Measurements from ENCODE around the gene PGBD2. TPM values are rescaled to one million over a fixed set of nuclear protein-coding genes. Genes with fewer than 3 reads are reported as not detected.

The PGBD2 gene
- total and polyA plus RNA-seq, 2 of the 13 experiments (the other 11 are each of a cell fraction or from before 2014, with no cell fraction given) = 6.0 to 7.4 TPM

DNA sequence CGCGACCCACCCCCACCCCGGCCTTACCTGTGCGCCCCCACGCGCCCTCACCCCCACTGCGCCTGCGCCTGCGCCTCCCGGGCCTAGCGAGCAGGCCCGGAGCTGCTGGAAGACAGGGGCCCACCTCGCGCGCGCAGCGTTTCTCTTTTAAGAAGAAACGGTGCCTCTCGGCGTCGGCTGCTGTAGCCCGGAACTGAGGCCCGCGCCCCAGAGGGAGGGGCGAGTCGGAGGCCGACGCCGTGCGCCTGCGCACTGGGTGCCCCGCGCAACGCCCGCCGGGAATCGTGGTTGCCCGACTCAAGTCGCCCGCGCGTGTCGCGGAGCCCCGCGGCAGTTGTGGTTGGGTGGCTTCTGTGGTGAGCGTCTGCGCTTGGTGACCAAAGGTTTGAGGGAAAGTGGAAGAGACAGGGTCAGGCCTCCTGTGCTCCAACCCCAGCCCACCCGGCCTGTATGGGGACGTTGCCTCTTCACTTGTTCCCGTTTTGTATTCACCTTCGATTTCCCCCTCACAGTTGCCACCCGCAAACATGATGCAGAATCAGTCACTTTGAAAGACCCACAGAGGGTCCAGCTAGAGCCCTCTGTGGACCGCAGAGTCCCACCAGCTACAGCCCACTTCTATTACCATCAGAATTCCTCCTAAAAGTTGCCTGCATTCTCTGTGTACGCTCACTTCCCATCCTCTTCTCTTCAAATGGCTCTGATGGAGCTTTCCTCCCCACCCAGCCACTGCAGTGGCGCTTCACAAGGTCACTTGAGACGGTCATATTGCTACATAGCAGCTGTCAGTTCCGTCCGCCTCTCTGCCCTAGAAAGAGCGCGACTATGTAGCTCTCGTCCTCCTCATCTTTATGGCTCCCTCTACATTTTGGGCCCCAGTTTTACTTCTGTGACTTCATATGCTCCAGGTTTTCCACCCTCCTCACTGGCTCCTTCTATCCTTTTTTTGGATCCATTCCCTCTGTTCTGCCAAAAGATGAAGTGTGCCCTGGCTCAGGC is 46.8 kb upstream of the PGBD2 start, which contains the start of gene ZNF692 (continued):
- TF ChIP-seq, protein P1, sequence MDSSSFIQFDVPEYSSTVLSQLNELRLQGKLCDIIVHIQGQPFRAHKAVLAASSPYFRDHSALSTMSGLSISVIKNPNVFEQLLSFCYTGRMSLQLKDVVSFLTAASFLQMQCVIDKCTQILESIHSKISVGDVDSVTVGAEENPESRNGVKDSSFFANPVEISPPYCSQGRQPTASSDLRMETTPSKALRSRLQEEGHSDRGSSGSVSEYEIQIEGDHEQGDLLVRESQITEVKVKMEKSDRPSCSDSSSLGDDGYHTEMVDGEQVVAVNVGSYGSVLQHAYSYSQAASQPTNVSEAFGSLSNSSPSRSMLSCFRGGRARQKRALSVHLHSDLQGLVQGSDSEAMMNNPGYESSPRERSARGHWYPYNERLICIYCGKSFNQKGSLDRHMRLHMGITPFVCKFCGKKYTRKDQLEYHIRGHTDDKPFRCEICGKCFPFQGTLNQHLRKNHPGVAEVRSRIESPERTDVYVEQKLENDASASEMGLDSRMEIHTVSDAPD (CRISPR knock-in tag; IDR thresholded peaks at IDR 0.05) = peak; percentile 32; the same call in 1 of the 2 replicates
- TF ChIP-seq ZMYM4 (CRISPR knock-in tag; IDR thresholded peaks at IDR 0.05) (peak; percentile 66; the same call in 1 of the 2 replicates), NFE2L1 (CRISPR knock-in tag; IDR thresholded peaks at IDR 0.05; ENCODE audit: borderline replicate concordance) (0 out of 2 replicates have a peak, but pooled peaks have one; percentile 28), MED8 (CRISPR knock-in tag; IDR thresholded peaks at IDR 0.05; ENCODE audit: insufficient replicate concordance) (peak; percentile 56), ZNF652 (CRISPR knock-in tag; IDR thresholded peaks at IDR 0.05; ENCODE audit: borderline replicate concordance, low read depth) (no peak), TAF15 (IDR thresholded peaks at IDR 0.05; ENCODE audit: low read depth, low read length, poor library complexity, severe bottlenecking) (peak; percentile 71), ZNF160 (CRISPR knock-in tag; IDR thresholded peaks at IDR 0.05) (no peak; the same call in 1 of the 2 replicates), SP5 (CRISPR knock-in tag; IDR thresholded peaks at IDR 0.05; ENCODE audit: borderline replicate concordance, low read depth) (no peak), BRCA1 (CRISPR knock-in tag; IDR thresholded peaks at IDR 0.05) (peak; percentile 89; the same call in 1 of the 2 replicates), KAT8 (CRISPR knock-in tag; IDR thresholded peaks at IDR 0.05) (peak; percentile 88), KDM3A (CRISPR knock-in tag; IDR thresholded peaks at IDR 0.05; ENCODE audit: low read depth) (no peak), ZNF577 (CRISPR knock-in tag; IDR thresholded peaks at IDR 0.05; ENCODE audit: borderline replicate concordance, low read depth) (no peak), HHEX (CRISPR knock-in tag; IDR thresholded peaks at IDR 0.05) (no peak), ZNF234 (CRISPR knock-in tag; conservative IDR thresholded peaks at IDR 0.05) (no peak), THAP11 (CRISPR knock-in tag; IDR thresholded peaks at IDR 0.05) (peak; percentile 88), ARNTL (CRISPR knock-in tag; IDR thresholded peaks at IDR 0.05) (no peak; the same call in 1 of the 2 replicates)
- TF ChIP-seq, protein P2, sequence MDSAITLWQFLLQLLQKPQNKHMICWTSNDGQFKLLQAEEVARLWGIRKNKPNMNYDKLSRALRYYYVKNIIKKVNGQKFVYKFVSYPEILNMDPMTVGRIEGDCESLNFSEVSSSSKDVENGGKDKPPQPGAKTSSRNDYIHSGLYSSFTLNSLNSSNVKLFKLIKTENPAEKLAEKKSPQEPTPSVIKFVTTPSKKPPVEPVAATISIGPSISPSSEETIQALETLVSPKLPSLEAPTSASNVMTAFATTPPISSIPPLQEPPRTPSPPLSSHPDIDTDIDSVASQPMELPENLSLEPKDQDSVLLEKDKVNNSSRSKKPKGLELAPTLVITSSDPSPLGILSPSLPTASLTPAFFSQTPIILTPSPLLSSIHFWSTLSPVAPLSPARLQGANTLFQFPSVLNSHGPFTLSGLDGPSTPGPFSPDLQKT (CRISPR knock-in tag; IDR thresholded peaks at IDR 0.05; ENCODE audit: borderline replicate concordance) = no peak
- TF ChIP-seq, protein P3, sequence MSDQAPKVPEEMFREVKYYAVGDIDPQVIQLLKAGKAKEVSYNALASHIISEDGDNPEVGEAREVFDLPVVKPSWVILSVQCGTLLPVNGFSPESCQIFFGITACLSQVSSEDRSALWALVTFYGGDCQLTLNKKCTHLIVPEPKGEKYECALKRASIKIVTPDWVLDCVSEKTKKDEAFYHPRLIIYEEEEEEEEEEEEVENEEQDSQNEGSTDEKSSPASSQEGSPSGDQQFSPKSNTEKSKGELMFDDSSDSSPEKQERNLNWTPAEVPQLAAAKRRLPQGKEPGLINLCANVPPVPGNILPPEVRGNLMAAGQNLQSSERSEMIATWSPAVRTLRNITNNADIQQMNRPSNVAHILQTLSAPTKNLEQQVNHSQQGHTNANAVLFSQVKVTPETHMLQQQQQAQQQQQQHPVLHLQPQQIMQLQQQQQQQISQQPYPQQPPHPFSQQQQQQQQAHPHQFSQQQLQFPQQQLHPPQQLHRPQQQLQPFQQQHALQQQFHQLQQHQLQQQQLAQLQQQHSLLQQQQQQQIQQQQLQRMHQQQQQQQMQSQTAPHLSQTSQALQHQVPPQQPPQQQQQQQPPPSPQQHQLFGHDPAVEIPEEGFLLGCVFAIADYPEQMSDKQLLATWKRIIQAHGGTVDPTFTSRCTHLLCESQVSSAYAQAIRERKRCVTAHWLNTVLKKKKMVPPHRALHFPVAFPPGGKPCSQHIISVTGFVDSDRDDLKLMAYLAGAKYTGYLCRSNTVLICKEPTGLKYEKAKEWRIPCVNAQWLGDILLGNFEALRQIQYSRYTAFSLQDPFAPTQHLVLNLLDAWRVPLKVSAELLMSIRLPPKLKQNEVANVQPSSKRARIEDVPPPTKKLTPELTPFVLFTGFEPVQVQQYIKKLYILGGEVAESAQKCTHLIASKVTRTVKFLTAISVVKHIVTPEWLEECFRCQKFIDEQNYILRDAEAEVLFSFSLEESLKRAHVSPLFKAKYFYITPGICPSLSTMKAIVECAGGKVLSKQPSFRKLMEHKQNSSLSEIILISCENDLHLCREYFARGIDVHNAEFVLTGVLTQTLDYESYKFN (CRISPR knock-in tag; conservative IDR thresholded peaks at IDR 0.05) = 0 out of 2 replicates have a peak, but pooled peaks have one; percentile 27
- TF ChIP-seq, protein P4, sequence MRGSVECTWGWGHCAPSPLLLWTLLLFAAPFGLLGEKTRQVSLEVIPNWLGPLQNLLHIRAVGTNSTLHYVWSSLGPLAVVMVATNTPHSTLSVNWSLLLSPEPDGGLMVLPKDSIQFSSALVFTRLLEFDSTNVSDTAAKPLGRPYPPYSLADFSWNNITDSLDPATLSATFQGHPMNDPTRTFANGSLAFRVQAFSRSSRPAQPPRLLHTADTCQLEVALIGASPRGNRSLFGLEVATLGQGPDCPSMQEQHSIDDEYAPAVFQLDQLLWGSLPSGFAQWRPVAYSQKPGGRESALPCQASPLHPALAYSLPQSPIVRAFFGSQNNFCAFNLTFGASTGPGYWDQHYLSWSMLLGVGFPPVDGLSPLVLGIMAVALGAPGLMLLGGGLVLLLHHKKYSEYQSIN (CRISPR knock-in tag; IDR thresholded peaks at IDR 0.05; ENCODE audit: borderline replicate concordance) = no peak
- TF ChIP-seq, protein P5, sequence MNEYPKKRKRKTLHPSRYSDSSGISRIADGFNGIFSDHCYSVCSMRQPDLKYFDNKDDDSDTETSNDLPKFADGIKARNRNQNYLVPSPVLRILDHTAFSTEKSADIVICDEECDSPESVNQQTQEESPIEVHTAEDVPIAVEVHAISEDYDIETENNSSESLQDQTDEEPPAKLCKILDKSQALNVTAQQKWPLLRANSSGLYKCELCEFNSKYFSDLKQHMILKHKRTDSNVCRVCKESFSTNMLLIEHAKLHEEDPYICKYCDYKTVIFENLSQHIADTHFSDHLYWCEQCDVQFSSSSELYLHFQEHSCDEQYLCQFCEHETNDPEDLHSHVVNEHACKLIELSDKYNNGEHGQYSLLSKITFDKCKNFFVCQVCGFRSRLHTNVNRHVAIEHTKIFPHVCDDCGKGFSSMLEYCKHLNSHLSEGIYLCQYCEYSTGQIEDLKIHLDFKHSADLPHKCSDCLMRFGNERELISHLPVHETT (CRISPR knock-in tag; conservative IDR thresholded peaks at IDR 0.05) = peak; percentile 64; the same call in 1 of the 2 replicates

Measured in HepG2 (cell line).